ENCODE data around the gene ZNF783.

Gene ZNF783

GRCh38 chr7:149283321-149283720, 21.3 kb downstream of the ZNF783 start:
- TF ChIP-seq, protein P1, sequence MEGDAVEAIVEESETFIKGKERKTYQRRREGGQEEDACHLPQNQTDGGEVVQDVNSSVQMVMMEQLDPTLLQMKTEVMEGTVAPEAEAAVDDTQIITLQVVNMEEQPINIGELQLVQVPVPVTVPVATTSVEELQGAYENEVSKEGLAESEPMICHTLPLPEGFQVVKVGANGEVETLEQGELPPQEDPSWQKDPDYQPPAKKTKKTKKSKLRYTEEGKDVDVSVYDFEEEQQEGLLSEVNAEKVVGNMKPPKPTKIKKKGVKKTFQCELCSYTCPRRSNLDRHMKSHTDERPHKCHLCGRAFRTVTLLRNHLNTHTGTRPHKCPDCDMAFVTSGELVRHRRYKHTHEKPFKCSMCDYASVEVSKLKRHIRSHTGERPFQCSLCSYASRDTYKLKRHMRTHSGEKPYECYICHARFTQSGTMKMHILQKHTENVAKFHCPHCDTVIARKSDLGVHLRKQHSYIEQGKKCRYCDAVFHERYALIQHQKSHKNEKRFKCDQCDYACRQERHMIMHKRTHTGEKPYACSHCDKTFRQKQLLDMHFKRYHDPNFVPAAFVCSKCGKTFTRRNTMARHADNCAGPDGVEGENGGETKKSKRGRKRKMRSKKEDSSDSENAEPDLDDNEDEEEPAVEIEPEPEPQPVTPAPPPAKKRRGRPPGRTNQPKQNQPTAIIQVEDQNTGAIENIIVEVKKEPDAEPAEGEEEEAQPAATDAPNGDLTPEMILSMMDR (IDR thresholded peaks at IDR 0.05; ENCODE audit: extremely low read depth, missing control alignments) = no peak

DNA sequence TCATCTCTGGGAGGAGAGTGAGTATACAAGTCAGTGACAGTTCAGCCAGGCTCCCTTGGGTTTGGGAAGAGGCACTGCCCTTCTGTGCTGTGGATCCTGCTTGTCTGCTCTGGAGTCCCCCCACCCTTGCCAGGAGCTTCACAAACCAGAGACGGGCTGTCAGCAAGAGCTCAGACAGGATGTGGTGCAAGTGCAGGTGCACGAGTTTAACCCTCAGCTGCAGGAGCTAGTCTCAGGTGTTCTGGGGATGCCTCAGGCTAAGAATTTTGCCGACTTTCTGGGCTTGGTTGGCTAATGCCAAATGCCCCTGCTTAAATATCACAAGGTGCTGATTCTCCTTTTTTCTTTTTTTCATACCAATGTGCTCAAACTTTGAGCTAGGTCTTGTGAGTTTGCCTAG, 22.3 kb downstream of the ZNF783 start:
- TF ChIP-seq, protein P1 (IDR thresholded peaks at IDR 0.05; ENCODE audit: extremely low read depth, missing control alignments) = no peak

More at GRCh38 chr7:149283321-149283720, 21.3 kb downstream of the ZNF783 start:
- DNase-seq (ENCODE audit: low spot score) = no peak

DNA sequence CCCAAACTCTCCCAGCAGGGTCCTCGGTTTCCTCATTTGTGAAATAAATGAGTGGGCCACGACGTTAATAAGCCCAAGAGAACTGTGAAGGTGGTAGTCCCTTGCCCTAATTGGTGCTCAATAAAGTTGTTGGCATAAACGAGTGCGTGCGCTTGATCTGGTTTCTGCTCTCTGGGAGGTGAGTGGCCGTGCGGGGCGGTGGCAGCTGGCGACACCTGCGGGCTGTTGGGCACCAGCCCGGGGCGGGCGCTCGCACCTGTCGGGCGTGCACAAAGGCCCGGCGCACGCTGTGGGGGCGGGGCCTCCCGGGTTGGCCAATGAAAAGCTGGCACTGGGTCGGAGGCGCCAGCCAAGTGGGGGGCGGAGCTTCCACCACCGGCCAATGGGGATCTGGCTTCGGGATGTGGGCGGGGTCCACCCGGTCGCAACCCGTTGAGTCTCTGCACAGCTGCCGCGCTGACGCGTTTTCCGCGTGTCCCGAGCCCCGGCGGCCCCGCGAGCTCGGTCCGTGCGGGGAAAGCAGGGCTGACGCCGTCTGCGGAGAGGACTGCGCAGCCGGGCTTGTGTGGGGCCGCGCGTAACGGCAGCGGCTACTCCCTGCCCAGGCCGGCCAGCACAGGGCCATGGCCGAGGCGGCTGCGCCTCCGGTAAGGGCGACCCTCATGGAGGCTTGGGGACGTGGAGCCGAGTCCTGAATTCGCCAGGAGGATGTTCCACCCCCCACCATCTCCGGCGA, 23.0 kb downstream of the ZNF783 start:
- peak; percentile 99 for DNase-seq (ENCODE audit: low spot score)

More for the DNA sequence above, 22.3 kb downstream of the ZNF783 start:
- DNase-seq (ENCODE audit: low spot score) = peak; percentile 49

DNA sequence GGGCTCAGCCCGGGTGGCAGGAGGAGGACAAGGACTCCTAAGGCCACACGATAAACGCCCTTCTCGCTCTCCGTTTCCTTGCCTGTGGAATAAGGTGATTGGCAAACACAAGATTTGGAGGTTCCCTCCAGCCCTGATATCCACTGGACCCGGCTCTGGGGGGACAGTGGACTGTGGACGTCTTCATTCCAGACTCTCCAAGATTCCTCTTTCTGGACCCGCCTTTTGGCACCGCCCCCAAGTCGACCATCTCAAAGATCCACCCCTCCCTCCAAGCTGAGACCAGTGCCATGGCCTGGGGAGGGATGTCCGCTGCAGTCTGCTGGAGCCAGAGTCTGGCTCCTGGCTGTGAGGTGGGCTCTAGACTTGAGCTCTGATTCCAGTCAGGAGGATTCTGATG, 23.6 kb downstream of the ZNF783 start:
- DNase-seq (ENCODE audit: low spot score) = no peak
- TF ChIP-seq, protein P1 (IDR thresholded peaks at IDR 0.05; ENCODE audit: extremely low read depth, missing control alignments) = no peak

More for the DNA sequence above, 23.0 kb downstream of the ZNF783 start:
- TF ChIP-seq, protein P1 (IDR thresholded peaks at IDR 0.05; ENCODE audit: extremely low read depth, missing control alignments) = no peak

GRCh38 chr7:149286811-149287400, 24.9 kb downstream of the ZNF783 start:
- TF ChIP-seq, protein P1 (IDR thresholded peaks at IDR 0.05; ENCODE audit: extremely low read depth, missing control alignments) = no peak
- DNase-seq (ENCODE audit: low spot score) = no peak

DNA sequence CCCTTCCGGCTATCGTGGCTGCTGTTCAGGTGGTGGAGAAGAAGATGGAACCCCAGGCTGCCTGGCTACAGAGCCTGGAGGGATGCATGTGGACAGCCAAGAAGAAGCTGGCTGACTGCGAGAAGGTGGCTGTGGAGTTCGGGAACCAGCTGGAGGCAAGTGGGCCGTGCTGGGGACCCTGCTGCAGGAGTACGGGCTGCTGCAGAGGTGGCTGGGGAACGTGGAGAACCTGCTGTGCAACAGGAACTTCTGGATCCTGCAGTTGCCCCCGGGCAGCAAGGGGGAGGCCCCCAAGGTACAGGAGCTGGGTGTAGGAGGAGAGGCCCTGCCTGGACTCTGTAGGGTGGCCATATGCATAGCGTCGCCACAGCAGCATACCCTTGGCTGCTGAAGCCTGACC, 25.6 kb downstream of the ZNF783 start:
- DNase-seq (ENCODE audit: low spot score) = no peak
- TF ChIP-seq, protein P1 (IDR thresholded peaks at IDR 0.05; ENCODE audit: extremely low read depth, missing control alignments) = no peak

- TF ChIP-seq, protein P1 (IDR thresholded peaks at IDR 0.05; ENCODE audit: extremely low read depth, missing control alignments) = no peak
- DNase-seq (ENCODE audit: low spot score) = no peak
These were observed 27.3 kb downstream of the ZNF783 start for GRCh38 chr7:149289262-149289661.
